T47D (cell line): ENCODE data around the gene ERN2.
"Not testable (repeated sequence)": the region's sequence is repeated elsewhere in the genome, so short reads cannot be mapped to it uniquely, and the experiment has no call there.

Experiments used
- DNase-seq, 2 experiments: peaks; one replicate each; pipeline versions ENCODE4 v3.0.0 to v3.0.0-alpha.2; 2011 to 2012; ENCODE audit warnings: low read depth in 1 of 2, low spot score in 1 of 2
- JUND ChIP-seq: IDR thresholded peaks from 2 replicates; pipeline ENCODE4 v1.6.1; 2012; ENCODE audit warnings: low read depth
- in situ Hi-C: cut with HindIII; loops from 2 replicates; pipeline ENCODE4 v1.10.0; 2016; ENCODE audit warnings: low sequenced_read_pairs, low pct_unique_long_range_greater_than_20kb

ERN2 gene

GRCh38 chr16:23734176-23734893, 21.3 kb upstream of the ERN2 start:
- no peak for DNase-seq
- in situ Hi-C loops: no loop called here
- TF ChIP-seq JUND: no peak

GRCh38 chr16:23729503-23730424, 16.7 kb upstream of the ERN2 start:
- no peak for TF ChIP-seq JUND
- in situ Hi-C loops: no loop called here
- DNase-seq: peak in 1 of 2 experiments; percentile 50

GRCh38 chr16:23728112-23728477, 15.1 kb upstream of the ERN2 start:
- no peak for TF ChIP-seq JUND
- in situ Hi-C loops: no loop called here
- DNase-seq: no peak

- in situ Hi-C loops: no loop called here
- TF ChIP-seq JUND: no peak
Observed at GRCh38 chr16:23726710-23727109, 13.7 kb upstream of the ERN2 start.

GRCh38 chr16:23724785-23725131, 11.7 kb upstream of the ERN2 start:
- in situ Hi-C loops: no loop called here
- no peak for TF ChIP-seq JUND
- no peak for DNase-seq

More at GRCh38 chr16:23726710-23727109, 13.7 kb upstream of the ERN2 start:
- DNase-seq: no peak

DNA sequence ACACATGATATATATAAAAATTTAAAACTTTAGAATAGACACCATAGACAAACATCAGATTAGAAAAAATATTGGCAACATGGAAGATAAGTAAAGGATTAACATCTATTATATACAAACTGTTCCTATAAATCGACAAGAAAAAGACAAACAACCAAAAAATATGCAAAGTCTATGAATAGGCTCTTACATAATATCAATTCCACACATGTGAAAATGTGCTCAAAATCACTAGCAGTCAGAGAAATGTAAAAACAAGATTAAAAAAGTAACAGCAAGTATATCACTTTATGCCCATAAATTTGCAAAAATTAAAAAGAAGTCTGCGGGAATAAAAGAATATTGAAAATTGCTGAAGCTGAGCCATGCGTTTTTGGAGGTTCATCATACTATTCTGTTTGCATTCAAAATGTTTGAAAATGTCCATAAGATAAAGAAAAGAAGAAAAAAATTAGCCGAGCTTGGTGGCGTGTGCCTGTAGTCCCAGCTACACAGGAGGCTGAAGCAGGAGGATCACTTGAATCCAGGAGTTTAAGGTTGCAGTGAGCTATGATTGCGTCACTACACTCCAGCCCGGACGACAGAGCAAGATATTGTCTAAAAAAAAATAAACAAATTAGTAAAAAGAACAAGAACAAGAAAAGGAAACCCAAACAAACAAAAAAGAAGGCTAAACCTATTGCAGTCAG, 11.2 kb upstream of the ERN2 start:
- TF ChIP-seq JUND: no peak
- in situ Hi-C loops: no loop called here
- no peak for DNase-seq

DNA sequence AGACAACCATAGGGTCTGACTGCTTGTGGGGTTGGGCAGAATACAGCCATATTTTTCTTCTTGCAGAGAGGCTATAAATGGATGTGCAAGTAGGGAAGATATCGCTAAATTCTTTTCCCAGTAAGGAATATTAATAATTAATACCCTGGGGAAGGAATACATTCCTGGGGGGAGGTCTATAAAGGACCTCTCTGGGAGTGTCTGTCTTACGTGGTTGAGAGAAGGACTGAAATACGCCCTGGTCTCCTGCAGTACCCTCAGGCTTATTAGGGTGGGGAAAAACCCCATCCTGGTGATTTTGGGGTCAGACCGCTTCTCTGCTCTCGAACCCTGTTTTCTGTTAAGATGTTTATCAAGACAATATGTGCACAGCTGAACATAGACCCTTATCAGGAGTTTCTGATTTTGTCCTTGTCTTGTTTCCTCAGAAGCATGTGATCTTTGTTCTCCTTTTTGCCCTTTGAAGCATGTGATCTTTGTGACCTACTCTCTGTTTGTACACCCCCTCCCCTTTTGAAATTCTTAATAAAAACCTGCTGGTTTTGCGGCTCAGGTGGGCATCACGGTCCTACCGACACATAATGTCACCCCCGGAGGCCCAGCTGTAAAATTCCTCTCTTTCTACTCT, 9.7 kb upstream of the ERN2 start:
- in situ Hi-C loops, DNase-seq: not testable (repeated sequence)

DNA sequence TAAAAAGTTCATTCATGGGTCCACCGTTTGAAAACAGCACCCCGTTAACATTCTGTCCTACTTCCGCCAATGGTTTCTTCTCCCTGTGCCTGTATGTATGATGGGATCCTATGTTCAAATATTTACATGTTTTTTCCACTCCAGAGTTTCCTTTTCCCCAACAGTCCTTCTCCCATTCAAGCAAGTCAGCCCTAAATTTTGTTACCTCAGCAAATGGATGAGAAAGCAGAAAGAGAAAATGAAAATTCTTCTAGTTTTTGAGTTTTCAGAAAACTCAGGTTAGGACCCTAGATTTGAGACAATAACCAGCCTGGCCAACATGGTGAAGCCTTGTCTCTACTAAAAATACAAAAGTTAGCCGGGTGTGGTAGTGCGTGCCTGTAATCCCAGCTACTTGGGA, 3.5 kb upstream of the ERN2 start:
- TF ChIP-seq JUND: no peak
- DNase-seq: no peak
- in situ Hi-C loops: no loop called here

GRCh38 chr16:23711785-23712184, 1.2 kb downstream of the ERN2 start:
- TF ChIP-seq JUND: no peak
- in situ Hi-C loops: no loop called here
- no peak for DNase-seq

DNA sequence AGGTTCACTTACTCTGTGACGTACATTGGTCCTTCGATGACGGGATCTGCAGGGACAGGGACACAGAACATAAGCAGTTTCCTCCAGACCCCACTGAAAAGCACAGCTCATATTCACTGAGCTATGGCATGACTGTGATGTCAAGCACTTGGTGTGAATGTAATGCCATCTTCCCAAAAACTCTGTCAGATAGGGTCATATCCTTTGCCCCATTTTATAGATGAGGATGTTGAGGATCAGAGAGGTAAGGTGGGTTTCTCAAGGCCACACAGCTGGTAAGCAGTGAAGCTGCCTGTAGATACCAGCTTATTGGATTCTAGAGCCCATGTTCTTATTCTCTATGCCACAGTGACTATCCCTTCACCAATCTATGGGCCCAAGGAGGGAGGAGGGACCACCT, 2.5 kb downstream of the ERN2 start:
- no peak for TF ChIP-seq JUND
- no peak for DNase-seq
- in situ Hi-C loops: no loop called here

DNA sequence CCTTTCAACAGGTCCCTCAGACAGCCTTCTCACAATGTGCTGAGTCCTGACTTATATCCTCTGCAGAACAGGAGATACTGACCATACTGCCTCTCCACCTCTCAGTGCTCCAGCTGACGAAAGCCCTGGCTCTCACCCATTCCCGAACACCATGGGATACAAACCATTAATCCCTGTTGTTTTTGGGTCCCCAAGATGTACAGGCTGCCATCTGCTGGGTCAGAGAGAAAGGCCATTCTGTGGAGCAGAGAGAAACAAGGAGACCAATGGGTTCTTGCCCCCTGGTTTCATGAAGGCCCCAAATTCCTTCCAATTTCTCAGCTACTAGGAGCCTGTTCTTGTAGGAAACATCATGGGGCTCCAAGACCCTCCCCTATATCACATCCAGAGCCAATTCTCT, 3.0 kb downstream of the ERN2 start:
- no peak for TF ChIP-seq JUND
- DNase-seq: peak in 1 of 2 experiments; percentile 29
- in situ Hi-C loops: no loop called here

GRCh38 chr16:23709536-23709935, 3.5 kb downstream of the ERN2 start:
- in situ Hi-C loops: no loop called here
- no peak for DNase-seq

More at GRCh38 chr16:23709536-23709935, 3.5 kb downstream of the ERN2 start:
- no peak for TF ChIP-seq JUND
